Aorta (tissue), 5 donors: Measurements from ENCODE around the gene KRTAP2-4. TPM values are rescaled to one million over a fixed set of nuclear protein-coding genes. Genes with fewer than 3 reads are reported as not detected.
"Not testable (repeated sequence)": the region's sequence is repeated elsewhere in the genome, so short reads cannot be mapped to it uniquely, and the experiment has no call there.

Experiments used
- ATAC-seq: fragments of 200-7000 bp; cut with Tn5 transposase; one replicate; pipeline ENCODE4 v1.9.1; 2022; ENCODE audit warnings: moderate library complexity; ENCODE audit not compliant: low FRiP score
- DNase-seq, 2 donors: peaks; one replicate each; pipeline ENCODE4 v3.0.0-alpha.2; 2020
- H3K27ac ChIP-seq, 2 donors: one replicate each; pipeline ENCODE4 v1.5.1; 2013; ENCODE audit warnings: low read length in 2 of 2, mild to moderate bottlenecking in 2 of 2, moderate library complexity in 2 of 2, control low read depth in 1 of 2, inconsistent platforms in 1 of 2, low read depth in 1 of 2
- H3K27me3 ChIP-seq, 2 donors: one replicate each; pipeline ENCODE4 v1.6.1; 2013; ENCODE audit warnings: control low read depth in 1 of 2, low read length in 1 of 2, mild to moderate bottlenecking in 1 of 2, moderate library complexity in 1 of 2; ENCODE audit not compliant: insufficient read depth in 2 of 2, control insufficient read depth in 1 of 2
- H3K36me3 ChIP-seq, 2 donors: one replicate each; pipeline ENCODE4 v1.6.1; 2013; ENCODE audit warnings: control low read depth in 1 of 2, low read length in 1 of 2, mild to moderate bottlenecking in 1 of 2; ENCODE audit not compliant: insufficient read depth in 2 of 2, control insufficient read depth in 1 of 2
- H3K4me1 ChIP-seq, 2 donors: one replicate each; pipeline ENCODE4 v1.6.1; 2013; ENCODE audit warnings: low read length in 2 of 2, control low read depth in 1 of 2, mild to moderate bottlenecking in 1 of 2, moderate library complexity in 1 of 2; ENCODE audit not compliant: insufficient read depth in 2 of 2, control insufficient read depth in 1 of 2
- H3K4me3 ChIP-seq, 2 donors: one replicate each; pipeline ENCODE4 v1.5.1; 2013; ENCODE audit warnings: low read length in 2 of 2, control low read depth in 1 of 2, mild to moderate bottlenecking in 1 of 2
- H3K9me3 ChIP-seq: one replicate; pipeline ENCODE4 v1.6.1; 2013; ENCODE audit warnings: mild to moderate bottlenecking, low read length; ENCODE audit not compliant: control insufficient read depth
- WGBS, 2 donors: extraction: QIAGEN DNeasy Blood & Tissue Kit; methylation state at CpG; one replicate each; pipeline ENCODE4 v1.1.7; 2013; 5-methylcytosine and 5-hydroxymethylcytosine counted together
- intact Hi-C, 2 donors: fragments of 100-400 bp; cut with DNase I; formaldehyde crosslinking; loops; one replicate each; pipeline versions ENCODE4 v1.14.2 to v1.15.0; 2022
- long read RNA-seq, 2 donors: library from polyadenylated mRNA; unstranded; transcript quantifications; one replicate each; pipeline ENCODE4 v2.0.0, GENCODE V29; 2020 to 2021
- polyA plus RNA-seq, 2 donors: library from polyadenylated mRNA; stranded (reverse); fragments of 200-250 nt; gene quantifications; one replicate each; pipeline ENCODE4 v1.2.3, GENCODE V29; 2013
- total RNA-seq, 2 donors: library from RNA; stranded (reverse); fragmentation: NEBNext Ultra II Directional; extraction: Animal tissue kit (Norgen Biotek cat#: 25700); gene quantifications; one replicate each; pipeline ENCODE4 v1.2.1, GENCODE V29; 2021
- donor health status: healthy with polysubstance abuse.
- donor health status: Bipolar disorder and iron deficiency.
- donor health status: DM: no; HTN: no; CAD: no.
- donor health status: DM: no; HTN: no; CAD: no.
- donor health status: DM: yes; HTN: yes; CAD: no.

KRTAP2-4 gene
- total RNA-seq: not detected
- polyA plus RNA-seq: not detected
- long read RNA-seq, donor 1: 0 reads
- long read RNA-seq, donor 2: 0 reads

DNA sequence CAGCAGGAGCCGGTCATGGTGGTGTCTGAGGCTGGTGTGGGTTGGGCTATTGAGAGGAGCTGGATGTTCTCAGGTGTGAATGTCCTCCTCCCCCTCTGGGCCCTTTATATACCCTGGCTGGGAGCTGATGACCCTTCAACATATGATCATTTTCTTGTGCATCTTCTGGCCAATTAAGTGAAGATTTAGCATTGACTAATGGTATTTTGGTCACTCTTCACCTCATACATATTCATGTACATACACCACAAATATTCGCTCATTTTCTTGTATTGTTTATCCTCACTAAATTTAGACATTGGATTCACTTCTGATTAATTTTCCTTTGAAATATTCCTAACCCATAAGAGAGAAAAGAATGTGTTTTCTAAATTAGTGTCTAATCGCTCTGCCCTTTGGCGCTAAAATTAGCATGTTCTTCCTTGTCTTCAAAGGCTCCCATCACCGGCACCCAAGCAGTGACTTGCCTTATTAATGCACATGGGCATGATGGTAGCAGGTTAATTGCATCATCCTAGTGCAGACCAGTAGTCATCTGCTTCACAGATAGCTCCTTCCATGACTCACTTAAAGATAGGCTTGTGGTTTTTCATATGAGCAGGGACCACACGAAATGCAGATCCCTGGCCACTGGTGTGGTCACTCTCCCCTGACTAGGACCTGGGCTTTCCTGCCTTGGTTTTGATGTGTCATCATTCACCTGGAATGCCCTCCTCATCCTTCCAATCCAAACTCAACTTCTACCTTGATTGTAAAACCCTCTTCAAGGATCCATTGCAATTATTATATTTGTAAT, at the start of gene KRTAP2-4:
TSS of gene KRTAP2-4 (minus strand) at position 51 of the 796 bp plus-strand sequence. CDS start at position 17, 34 bp downstream.
- Histone ChIP-seq H3K27me3 (no peaks in the 10 kb centered on the region), H3K4me1 (no peaks in the 10 kb centered on the region), H3K27ac (no peak within 1 kb of the TSS), H3K4me3 (no peak within 1 kb of the TSS), H3K36me3 (no peaks in the 10 kb centered on the region), H3K9me3 (no peaks in the 10 kb centered on the region)
- intact Hi-C loops: no loop called here
- DNase-seq (no peak), ATAC-seq (no peak)
- WGBS, 2 donors: 84 to 91% methylated on average over 6 of the region's 6 CpGs

- WGBS, 2 donors: 71 to 76% methylated on average over 2 of the region's 2 CpGs
- H3K36me3 ChIP-seq: no peaks in the 10 kb centered on the region
- DNase-seq (no peak), ATAC-seq (no peak)
- H3K27ac ChIP-seq: no peak overlapping the region
- H3K9me3 ChIP-seq: peaks cover 1% of the 10 kb centered on the region
- intact Hi-C loops: no loop called here
- no peaks in the 10 kb centered on the region for H3K27me3 ChIP-seq
- no peak overlapping the region for H3K4me3 ChIP-seq
- no peaks in the 10 kb centered on the region for H3K4me1 ChIP-seq
Measured at GRCh38 chr17:41111151-41111885, 45.6 kb upstream of the KRTAP2-4 start.

GRCh38 chr17:41108728-41109386, 43.2 kb upstream of the KRTAP2-4 start:
- H3K4me3 ChIP-seq, H3K36me3 ChIP-seq, H3K9me3 ChIP-seq, DNase-seq, intact Hi-C loops, H3K4me1 ChIP-seq, H3K27me3 ChIP-seq, H3K27ac ChIP-seq, ATAC-seq: not testable (repeated sequence)
- 0 to 17% methylated on average over 1 of the region's 1 CpG for WGBS, 2 donors

DNA sequence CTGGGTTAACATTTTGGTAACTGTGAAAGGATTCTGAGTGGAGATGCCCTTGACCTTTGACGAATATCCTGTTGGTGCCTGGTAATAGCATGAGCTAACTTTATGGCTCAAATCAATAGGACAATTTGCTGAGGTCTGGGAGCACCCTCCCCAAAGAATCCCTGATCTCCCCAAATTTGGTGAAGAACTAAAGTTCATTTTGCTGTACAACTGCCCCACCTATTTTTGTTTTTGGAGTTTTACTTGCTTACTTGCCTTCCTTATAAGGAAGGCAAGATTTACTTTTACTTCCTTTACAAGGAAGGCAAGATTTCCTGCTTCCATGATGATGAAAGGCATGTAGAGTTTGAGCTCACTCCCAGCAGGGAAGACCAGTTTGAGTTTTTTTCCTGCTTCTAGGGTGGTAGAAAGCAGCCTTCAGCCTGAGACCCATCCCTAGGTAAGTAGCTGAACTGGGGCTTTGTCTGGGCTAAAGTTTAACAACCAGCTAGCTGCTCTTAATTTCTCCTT, 42.3 kb upstream of the KRTAP2-4 start:
- Histone ChIP-seq H3K36me3 (no peaks in the 10 kb centered on the region), H3K27ac (no peak overlapping the region)
- no peak for ATAC-seq

GRCh38 chr17:41105347-41105746, 39.7 kb upstream of the KRTAP2-4 start, which contains the start of gene KRTAP4-9:
TSS of gene KRTAP4-9 (plus strand) at chr17:41105389. CDS start at chr17:41105389, 0 bp downstream.
- 49 to 64% methylated on average over 8 to 10 of the region's 10 CpGs for WGBS, 2 donors
- intact Hi-C loops: not testable (repeated sequence)

More for the DNA sequence above, 42.3 kb upstream of the KRTAP2-4 start:
- Histone ChIP-seq H3K9me3 (peaks cover 1% of the 10 kb centered on the region), H3K4me3 (no peak overlapping the region), H3K27me3 (no peaks in the 10 kb centered on the region), H3K4me1 (no peaks in the 10 kb centered on the region)
- no peak for DNase-seq
- 63 to 69% methylated on average over 1 of the region's 1 CpG for WGBS, 2 donors
- intact Hi-C loops: no loop called here

DNA sequence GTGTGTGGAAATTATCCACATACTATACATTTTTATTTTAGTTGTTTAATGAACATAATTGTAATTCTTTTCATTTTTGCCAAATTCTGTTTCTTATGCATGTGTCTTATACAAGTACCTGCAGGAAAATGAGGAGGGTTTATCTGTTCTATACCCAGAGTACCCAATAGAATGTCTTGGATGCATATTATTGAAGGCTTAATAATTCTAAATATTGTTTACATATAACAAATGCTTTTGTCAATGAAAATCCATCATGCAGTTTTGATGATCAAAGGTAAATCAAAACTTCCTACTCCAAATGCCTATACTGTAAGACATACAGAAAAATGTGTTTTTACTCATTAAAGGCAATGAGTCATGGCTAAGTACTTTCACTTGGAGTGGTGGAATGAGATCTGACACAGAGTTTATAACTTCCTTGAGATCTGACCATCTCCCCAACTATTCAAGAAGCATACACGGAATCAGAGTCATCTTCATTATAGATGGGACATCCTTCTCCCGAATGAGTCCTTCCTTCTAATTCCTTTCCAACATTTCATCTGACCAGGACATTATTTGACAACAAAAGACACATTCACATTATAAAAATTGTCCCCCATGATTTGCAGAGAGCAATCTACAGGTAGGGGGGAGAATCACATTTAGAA, 38.8 kb upstream of the KRTAP2-4 start:
- H3K27ac ChIP-seq, intact Hi-C loops, H3K36me3 ChIP-seq, H3K4me3 ChIP-seq, H3K4me1 ChIP-seq, H3K9me3 ChIP-seq, DNase-seq, H3K27me3 ChIP-seq, ATAC-seq: not testable (repeated sequence)
- 59 to 69% methylated on average over 2 of the region's 2 CpGs for WGBS, 2 donors

More at GRCh38 chr17:41105347-41105746, 39.7 kb upstream of the KRTAP2-4 start, which contains the start of gene KRTAP4-9:
- H3K4me3 ChIP-seq, H3K36me3 ChIP-seq, H3K9me3 ChIP-seq, DNase-seq, ATAC-seq, H3K4me1 ChIP-seq, H3K27ac ChIP-seq, H3K27me3 ChIP-seq: not testable (repeated sequence)

GRCh38 chr17:41103896-41104295, 38.2 kb upstream of the KRTAP2-4 start:
- intact Hi-C loops: no loop called here
- WGBS, 2 donors: 87 to 88% methylated on average over 1 of the region's 1 CpG
- Histone ChIP-seq H3K27me3 (no peaks in the 10 kb centered on the region), H3K4me3 (no peak overlapping the region), H3K27ac (no peak overlapping the region), H3K36me3 (no peaks in the 10 kb centered on the region), H3K9me3 (peaks cover 3% of the 10 kb centered on the region), H3K4me1 (no peaks in the 10 kb centered on the region)
- DNase-seq (no peak), ATAC-seq (no peak)
